AG04449 (cell line): Measurements from ENCODE around the gene BICD2.
A peak's percentile ranks its signal among the peaks of the same experiment; 100 is the strongest.

Experiments
- CTCF ChIA-PET: fragments of 350-600 bp; formaldehyde crosslinking; extraction: SDS; loops from one replicate; lab custom pipeline; 2021; ENCODE audit warnings: antibody characterized with exemption; lab: Yijun Ruan, JAX
- POLR2A ChIA-PET: fragments of 400-600, 350-600 bp; formaldehyde crosslinking; extraction: SDS; loops from one replicate; lab custom pipeline; 2020; ENCODE audit warnings: antibody characterized with exemption, inconsistent platforms; lab: Yijun Ruan, JAX
- DNase-seq: peaks from one replicate; pipeline ENCODE4 v3.0.0-alpha.2; 2010; ENCODE audit warnings: low read depth, low spot score
- H3K4me3 ChIP-seq: 2 replicates; pipeline ENCODE4 v1.5.1; 2011; ENCODE audit warnings: low read depth, mild to moderate bottlenecking, control low read depth, low read length
- TF ChIP-seq, protein P1 (sequence below): IDR thresholded peaks from one replicate; pipeline ENCODE4 v1.5.1; 2011; ENCODE audit warnings: mild to moderate bottlenecking, moderate library complexity, low read length, control low read depth, inconsistent platforms; ENCODE audit not compliant: insufficient read depth; ENCODE audit errors: missing control alignments

Gene BICD2

GRCh38 chr9:92680166-92681119 lies 84.2 kb downstream of the BICD2 start:
- TF ChIP-seq, protein P1, sequence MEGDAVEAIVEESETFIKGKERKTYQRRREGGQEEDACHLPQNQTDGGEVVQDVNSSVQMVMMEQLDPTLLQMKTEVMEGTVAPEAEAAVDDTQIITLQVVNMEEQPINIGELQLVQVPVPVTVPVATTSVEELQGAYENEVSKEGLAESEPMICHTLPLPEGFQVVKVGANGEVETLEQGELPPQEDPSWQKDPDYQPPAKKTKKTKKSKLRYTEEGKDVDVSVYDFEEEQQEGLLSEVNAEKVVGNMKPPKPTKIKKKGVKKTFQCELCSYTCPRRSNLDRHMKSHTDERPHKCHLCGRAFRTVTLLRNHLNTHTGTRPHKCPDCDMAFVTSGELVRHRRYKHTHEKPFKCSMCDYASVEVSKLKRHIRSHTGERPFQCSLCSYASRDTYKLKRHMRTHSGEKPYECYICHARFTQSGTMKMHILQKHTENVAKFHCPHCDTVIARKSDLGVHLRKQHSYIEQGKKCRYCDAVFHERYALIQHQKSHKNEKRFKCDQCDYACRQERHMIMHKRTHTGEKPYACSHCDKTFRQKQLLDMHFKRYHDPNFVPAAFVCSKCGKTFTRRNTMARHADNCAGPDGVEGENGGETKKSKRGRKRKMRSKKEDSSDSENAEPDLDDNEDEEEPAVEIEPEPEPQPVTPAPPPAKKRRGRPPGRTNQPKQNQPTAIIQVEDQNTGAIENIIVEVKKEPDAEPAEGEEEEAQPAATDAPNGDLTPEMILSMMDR = no peak
- CTCF ChIA-PET = no interaction called here
- no peak overlapping the region for H3K4me3 ChIP-seq
- POLR2A ChIA-PET = no interaction called here
- DNase-seq = no peak

- CTCF ChIA-PET = interaction anchor here (0.8 kb wide), 1 partner anchor 9 kb away, joined by 4 read pairs; no protein-coding TSS in a partner anchor
- no peak for DNase-seq
- H3K4me3 ChIP-seq = no peak overlapping the region
- TF ChIP-seq, protein P1 = no peak
- POLR2A ChIA-PET = no interaction called here
These were observed 85.0 kb downstream of the BICD2 start for GRCh38 chr9:92679413-92680165.

- POLR2A ChIA-PET = no interaction called here
- no peak for DNase-seq
- CTCF ChIA-PET = interaction anchor here (1.1 to 2.2 kb wide), 4 partner anchors 45 to 532 kb away, joined by 3 to 8 read pairs (median 5); no protein-coding TSS in a partner anchor
- H3K4me3 ChIP-seq = peak overlapping the region; percentile 98
- TF ChIP-seq, protein P1 = no peak
These were observed 93.3 kb downstream of the BICD2 start for GRCh38 chr9:92671323-92671722.

DNA sequence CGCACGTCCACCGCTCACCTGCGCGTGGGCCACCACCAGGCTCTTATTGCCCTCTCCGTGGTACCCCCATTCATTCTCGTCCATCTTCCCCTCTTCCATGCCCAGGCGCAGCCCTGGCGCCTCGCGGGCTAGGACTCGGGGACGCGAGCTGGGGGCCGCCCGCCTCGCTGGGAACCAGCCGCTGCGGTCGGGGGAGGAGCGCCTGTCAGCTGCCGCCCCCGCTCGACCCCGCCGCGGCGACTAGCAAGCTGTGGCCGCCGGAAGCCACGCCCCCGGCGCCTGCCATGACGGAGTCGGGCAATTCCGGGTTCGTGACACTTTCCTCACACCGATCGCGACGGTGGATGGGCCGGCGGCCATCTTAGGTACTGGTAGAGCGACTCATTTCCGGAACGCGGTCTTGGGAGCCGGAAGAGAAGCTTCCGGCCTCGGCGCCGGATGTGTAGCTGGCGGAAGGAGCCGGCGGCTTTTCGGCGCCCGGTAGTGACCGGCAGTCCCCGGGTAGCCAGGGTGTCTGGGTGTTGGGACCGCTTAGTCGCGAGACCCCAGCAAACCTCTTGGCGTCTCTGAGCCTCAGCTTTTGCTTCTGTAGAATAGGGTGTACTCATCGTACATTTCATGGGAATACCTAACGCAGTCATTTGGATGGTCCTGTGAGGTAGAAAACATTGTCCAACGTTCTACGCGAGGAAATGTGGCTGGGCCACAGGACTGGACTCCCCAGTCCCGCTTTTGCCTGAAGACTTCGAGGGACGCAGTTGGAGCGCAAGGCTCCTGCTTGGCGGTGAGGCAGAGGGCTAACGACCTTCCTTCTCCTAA lies 94.5 kb downstream of the BICD2 start, which contains the start of gene IPPK:
Gene IPPK (minus strand): TSS at position 242 of the 819 bp plus-strand sequence. CDS start 143 bp downstream, at position 99.
- POLR2A ChIA-PET = interaction anchor here (0.9 to 1.2 kb wide), 4 partner anchors 16 to 119 kb away, joined by 3 to 5 read pairs (median 3); no protein-coding TSS in a partner anchor
- CTCF ChIA-PET = interaction anchor here (1.0 to 2.2 kb wide), 7 partner anchors 9 to 531 kb away, joined by 3 to 8 read pairs (median 4); no protein-coding TSS in a partner anchor
- DNase-seq = peak; percentile 87
- TF ChIP-seq, protein P1 = no peak
- peak within 1 kb of the TSS; percentile 98 for H3K4me3 ChIP-seq

DNA sequence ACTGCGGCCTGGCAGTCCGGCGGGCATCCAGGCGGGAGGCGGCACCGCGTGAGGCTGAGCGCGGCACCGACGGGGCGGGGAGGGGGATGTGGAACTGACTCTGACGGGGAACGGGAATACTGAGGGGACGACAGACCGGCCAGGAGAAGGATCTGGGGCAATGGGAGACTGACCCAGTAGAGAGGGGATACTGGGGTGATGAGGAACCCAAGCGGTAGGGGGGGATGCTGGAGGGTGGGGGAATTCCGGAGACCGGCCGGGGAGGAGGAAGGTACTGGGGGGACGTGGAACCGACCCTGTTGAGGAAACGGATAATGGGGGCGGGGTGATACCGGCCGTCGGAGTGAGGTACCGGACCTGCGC lies 95.1 kb downstream of the BICD2 start:
- DNase-seq = no peak
- peak overlapping the region; percentile 98 for H3K4me3 ChIP-seq
- CTCF ChIA-PET = interaction anchor here (1.3 to 2.2 kb wide), 2 partner anchors 341 to 531 kb away, joined by 5 to 6 read pairs; no protein-coding TSS in a partner anchor
- POLR2A ChIA-PET = interaction anchor here (0.9 to 1.2 kb wide), 3 partner anchors 16 to 119 kb away, joined by 3 to 5 read pairs (median 3); no protein-coding TSS in a partner anchor
- TF ChIP-seq, protein P1 = no peak
